Nephron progenitor cell (in vitro differentiated cells): ENCODE results near the gene ADGRV1.
"Not testable (repeated sequence)": the region's sequence is repeated elsewhere in the genome, so short reads cannot be mapped to it uniquely, and the experiment has no call there.

Experiments
- DNase-seq: peaks from one replicate; pipeline ENCODE4 v3.0.0; 2021
- H3K27ac Mint-ChIP-seq: 2 replicates; pipeline ENCODE4 v1.8.0; 2021; ENCODE audit warnings: mild to moderate bottlenecking, moderate library complexity, mixed read lengths
- H3K27me3 Mint-ChIP-seq: 2 replicates; pipeline ENCODE4 v1.8.0; 2021; ENCODE audit warnings: mild to moderate bottlenecking, low read depth, mixed read lengths; ENCODE audit not compliant: poor library complexity
- H3K36me3 Mint-ChIP-seq: 2 replicates; pipeline ENCODE4 v1.8.0; 2021; ENCODE audit warnings: low read depth, mixed read lengths
- H3K4me1 Mint-ChIP-seq: 2 replicates; pipeline ENCODE4 v1.8.0; 2021; ENCODE audit warnings: mixed read lengths
- H3K4me3 Mint-ChIP-seq: 2 replicates; pipeline ENCODE4 v1.8.0; 2021; ENCODE audit warnings: mild to moderate bottlenecking, moderate library complexity, mixed read lengths
- H3K9me3 Mint-ChIP-seq: 2 replicates; pipeline ENCODE4 v1.8.0; 2021; ENCODE audit warnings: mild to moderate bottlenecking, moderate library complexity, mixed read lengths
- TF ChIP-seq, protein P1 (sequence below): fragments of 200-600 bp; sonication (generic); IDR thresholded peaks from 2 replicates; pipeline ENCODE4 v1.5.0; 2021; ENCODE audit warnings: antibody characterized with exemption

ADGRV1 gene

DNA sequence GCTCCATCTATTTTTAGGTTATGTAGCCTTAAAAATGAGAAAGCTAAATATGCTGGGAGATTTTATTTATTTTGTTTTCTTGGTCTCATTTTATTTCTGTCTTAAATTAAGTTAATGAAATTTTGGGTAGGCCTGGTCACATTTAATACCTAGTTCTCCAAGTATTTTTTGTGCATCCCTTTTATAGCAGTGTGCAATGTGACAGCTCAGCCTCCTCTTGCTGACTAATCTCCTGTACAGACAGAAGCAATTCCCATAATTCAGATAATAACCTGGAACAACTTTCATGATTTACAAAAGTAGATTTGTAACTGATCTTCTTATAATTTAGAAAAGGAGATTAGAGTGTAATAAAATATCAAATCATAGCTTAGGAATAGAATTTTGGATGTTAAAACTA, 403.9 kb downstream of the ADGRV1 start:
- H3K9me3 Mint-ChIP-seq, result peaks cover 9% of the 10 kb centered on the region
- TF ChIP-seq, protein P1, sequence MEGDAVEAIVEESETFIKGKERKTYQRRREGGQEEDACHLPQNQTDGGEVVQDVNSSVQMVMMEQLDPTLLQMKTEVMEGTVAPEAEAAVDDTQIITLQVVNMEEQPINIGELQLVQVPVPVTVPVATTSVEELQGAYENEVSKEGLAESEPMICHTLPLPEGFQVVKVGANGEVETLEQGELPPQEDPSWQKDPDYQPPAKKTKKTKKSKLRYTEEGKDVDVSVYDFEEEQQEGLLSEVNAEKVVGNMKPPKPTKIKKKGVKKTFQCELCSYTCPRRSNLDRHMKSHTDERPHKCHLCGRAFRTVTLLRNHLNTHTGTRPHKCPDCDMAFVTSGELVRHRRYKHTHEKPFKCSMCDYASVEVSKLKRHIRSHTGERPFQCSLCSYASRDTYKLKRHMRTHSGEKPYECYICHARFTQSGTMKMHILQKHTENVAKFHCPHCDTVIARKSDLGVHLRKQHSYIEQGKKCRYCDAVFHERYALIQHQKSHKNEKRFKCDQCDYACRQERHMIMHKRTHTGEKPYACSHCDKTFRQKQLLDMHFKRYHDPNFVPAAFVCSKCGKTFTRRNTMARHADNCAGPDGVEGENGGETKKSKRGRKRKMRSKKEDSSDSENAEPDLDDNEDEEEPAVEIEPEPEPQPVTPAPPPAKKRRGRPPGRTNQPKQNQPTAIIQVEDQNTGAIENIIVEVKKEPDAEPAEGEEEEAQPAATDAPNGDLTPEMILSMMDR, result no peak
- no peaks in the 10 kb centered on the region for H3K27me3 Mint-ChIP-seq
- peaks cover 40% of the 10 kb centered on the region for H3K36me3 Mint-ChIP-seq
- no peak overlapping the region for H3K4me3 Mint-ChIP-seq
- no peak overlapping the region for H3K27ac Mint-ChIP-seq
- no peak for DNase-seq
- no peaks in the 10 kb centered on the region for H3K4me1 Mint-ChIP-seq

DNA sequence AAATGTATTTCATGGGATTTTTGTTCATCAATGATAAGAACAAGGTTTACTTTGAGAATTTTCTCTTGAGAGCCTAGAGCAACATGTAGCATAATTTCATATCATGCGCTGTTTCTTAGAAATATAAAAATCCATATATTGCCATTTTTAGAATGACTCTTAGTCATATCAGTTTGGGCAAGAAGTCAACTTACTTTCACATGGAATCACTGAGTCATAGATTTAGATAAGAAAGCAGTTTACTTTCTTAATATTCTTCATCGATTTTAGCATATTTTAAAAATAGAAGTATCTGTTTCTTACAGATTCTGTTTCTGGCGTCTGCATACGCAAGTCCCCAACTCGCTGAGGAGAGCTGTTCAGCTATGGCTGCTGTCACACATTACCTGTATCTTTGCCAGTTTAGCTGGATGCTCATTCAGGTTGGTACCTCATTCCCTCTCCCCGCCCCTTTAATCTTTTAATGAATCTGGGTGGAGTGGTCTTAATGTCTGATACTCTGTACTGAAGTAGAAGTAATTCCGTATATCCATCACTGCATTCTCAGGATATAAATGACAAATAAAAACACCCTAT, 406.6 kb downstream of the ADGRV1 start:
- H3K4me1 Mint-ChIP-seq, result no peaks in the 10 kb centered on the region
- TF ChIP-seq, protein P1, result no peak
- H3K27me3 Mint-ChIP-seq, result no peaks in the 10 kb centered on the region
- H3K4me3 Mint-ChIP-seq, result no peak overlapping the region
- H3K9me3 Mint-ChIP-seq, result peaks cover 32% of the 10 kb centered on the region
- no peak overlapping the region for H3K27ac Mint-ChIP-seq
- H3K36me3 Mint-ChIP-seq, result peaks cover 58% of the 10 kb centered on the region
- DNase-seq, result no peak

DNA sequence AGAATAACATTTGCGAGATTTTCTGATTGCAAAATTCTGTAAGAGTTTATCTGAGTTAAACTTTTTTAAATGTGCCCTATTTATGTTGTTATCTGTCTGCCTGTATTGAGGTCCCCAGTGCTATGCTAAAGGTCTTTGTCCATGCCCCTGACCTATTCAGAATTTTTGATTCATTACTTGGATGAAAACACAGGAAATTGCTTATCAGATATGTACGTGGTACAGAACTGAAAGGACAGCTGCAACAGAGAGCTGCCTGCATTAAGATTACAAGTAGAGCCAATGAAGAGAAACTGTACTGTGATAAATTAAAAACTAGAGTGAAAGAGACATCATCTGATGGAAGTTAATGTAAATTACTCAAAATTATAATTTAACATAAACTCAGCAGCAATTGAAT, 408.8 kb downstream of the ADGRV1 start:
- H3K36me3 Mint-ChIP-seq, result peaks cover 80% of the 10 kb centered on the region
- H3K4me3 Mint-ChIP-seq, result no peak overlapping the region
- DNase-seq, result no peak
- no peaks in the 10 kb centered on the region for H3K27me3 Mint-ChIP-seq
- H3K27ac Mint-ChIP-seq, result no peak overlapping the region
- TF ChIP-seq, protein P1, result no peak
- peaks cover 53% of the 10 kb centered on the region for H3K9me3 Mint-ChIP-seq
- H3K4me1 Mint-ChIP-seq, result no peaks in the 10 kb centered on the region

DNA sequence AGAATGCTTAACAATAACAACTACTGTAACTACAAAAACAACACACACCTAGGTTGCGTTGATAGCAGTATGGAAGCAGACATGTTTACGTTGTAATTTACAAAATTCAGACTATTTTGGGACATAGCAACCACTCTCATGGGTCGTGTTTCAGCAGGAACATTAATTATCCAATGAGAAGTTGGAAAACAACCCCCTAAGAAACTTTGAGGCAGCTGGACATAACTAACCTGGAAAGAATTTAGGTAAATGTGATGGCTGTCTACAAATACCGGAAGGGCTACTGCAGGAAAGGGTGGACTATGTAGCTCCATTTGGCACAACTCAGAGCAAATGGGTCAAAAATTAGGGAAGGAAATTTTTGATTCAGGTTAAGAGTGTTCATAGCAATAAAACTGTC, 409.3 kb downstream of the ADGRV1 start:
- H3K27ac Mint-ChIP-seq, result peak overlapping the region; percentile 68
- peaks cover 84% of the 10 kb centered on the region for H3K36me3 Mint-ChIP-seq

DNA sequence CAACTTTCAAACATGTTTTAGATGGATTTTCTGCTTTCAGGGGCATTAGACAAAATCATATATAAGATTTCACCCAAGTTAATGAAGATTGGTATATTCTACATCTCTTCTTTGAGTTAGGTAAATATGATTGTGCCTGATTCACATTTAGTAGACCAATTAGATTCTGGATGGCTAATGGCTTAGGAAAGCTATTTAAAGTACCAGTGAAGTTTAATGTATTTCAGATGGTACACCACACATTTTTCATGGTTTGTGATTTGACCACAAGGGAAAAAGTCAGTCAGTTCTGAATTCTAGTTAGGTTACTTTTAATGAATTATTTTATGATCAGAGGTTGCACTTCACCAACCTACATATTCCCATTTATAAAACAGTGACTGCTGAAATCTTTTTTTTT, 409.7 kb downstream of the ADGRV1 start:
- no peaks in the 10 kb centered on the region for H3K27me3 Mint-ChIP-seq
- H3K27ac Mint-ChIP-seq, result no peak overlapping the region
- DNase-seq, result no peak
- TF ChIP-seq, protein P1, result no peak
- peaks cover 61% of the 10 kb centered on the region for H3K9me3 Mint-ChIP-seq
- peaks cover 88% of the 10 kb centered on the region for H3K36me3 Mint-ChIP-seq
- no peaks in the 10 kb centered on the region for H3K4me1 Mint-ChIP-seq
- H3K4me3 Mint-ChIP-seq, result no peak overlapping the region

More for the DNA sequence above, 409.3 kb downstream of the ADGRV1 start:
- no peaks in the 10 kb centered on the region for H3K4me1 Mint-ChIP-seq
- no peak for DNase-seq
- H3K9me3 Mint-ChIP-seq, result peaks cover 57% of the 10 kb centered on the region
- no peaks in the 10 kb centered on the region for H3K27me3 Mint-ChIP-seq
- TF ChIP-seq, protein P1, result no peak
- H3K4me3 Mint-ChIP-seq, result no peak overlapping the region

DNA sequence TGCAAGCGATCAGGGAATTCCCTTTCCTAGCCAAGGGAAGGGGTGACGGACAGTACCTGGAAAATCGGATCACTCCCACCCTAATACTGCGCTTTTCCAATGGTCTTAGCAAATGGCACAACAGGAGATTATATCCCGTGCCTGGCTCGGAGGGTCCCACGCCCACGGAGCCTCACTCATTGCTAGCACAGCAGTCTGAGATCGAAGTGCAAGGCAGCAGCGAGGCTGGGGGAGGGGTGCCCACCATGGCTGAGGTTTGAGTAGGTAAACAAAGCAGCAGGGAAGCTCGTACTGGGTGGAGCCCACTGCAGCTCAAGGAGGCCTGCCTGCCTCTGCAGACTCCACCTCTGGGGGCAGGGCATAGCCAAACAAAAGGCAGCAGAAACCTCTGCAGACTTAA, 411.3 kb downstream of the ADGRV1 start:
- not testable (repeated sequence) for H3K4me1 Mint-ChIP-seq, DNase-seq, H3K27me3 Mint-ChIP-seq, H3K27ac Mint-ChIP-seq, H3K4me3 Mint-ChIP-seq
- H3K9me3 Mint-ChIP-seq, result peaks cover 74% of the 10 kb centered on the region
- H3K36me3 Mint-ChIP-seq, result peaks cover 86% of the 10 kb centered on the region
